GM19025 (cell line): ENCODE results near the gene C3orf85.
"Not testable (repeated sequence)": the region's sequence is repeated elsewhere in the genome, so short reads cannot be mapped to it uniquely, and the experiment has no call there.

ENCODE experiments used
- ATAC-seq: cut with Tn5 transposase; IDR thresholded peaks from one replicate; pipeline ENCODE4 v1.9.1; 2021; ENCODE audit warnings: mild to moderate bottlenecking, low read depth, moderate library complexity; ENCODE audit not compliant: unreplicated experiment

The C3orf85 gene, protein sequence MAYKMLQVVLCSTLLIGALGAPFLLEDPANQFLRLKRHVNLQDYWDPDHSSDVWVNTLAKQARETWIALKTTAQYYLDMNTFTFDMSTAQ

GRCh38 chr3:109136523-109136922 lies at the start of gene C3orf85:
TSS of gene C3orf85 (plus strand) at chr3:109136719. CDS start at chr3:109136848, 129 bp downstream.
- ATAC-seq: no peak

DNA sequence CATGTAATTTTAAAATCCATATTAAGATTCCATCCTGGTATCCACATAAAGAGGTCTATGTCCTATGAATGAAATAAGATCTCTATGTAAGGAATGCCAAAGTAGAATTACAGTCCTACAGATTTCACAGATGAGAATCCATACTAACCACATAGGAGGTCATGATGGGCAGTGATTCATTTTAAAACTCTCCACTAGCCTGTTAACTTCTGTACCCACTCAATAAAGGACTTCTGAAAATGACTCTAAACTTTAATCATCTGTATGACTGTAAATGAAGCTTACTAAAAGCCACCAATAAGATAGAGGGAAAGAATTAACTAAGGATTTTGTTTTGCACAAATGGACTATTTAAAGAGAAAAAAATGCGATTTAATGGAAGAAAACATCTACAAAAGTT lies 47.3 kb upstream of the C3orf85 start:
- no peak for ATAC-seq

GRCh38 chr3:109091846-109092245 lies 44.7 kb upstream of the C3orf85 start:
- ATAC-seq: no peak

DNA sequence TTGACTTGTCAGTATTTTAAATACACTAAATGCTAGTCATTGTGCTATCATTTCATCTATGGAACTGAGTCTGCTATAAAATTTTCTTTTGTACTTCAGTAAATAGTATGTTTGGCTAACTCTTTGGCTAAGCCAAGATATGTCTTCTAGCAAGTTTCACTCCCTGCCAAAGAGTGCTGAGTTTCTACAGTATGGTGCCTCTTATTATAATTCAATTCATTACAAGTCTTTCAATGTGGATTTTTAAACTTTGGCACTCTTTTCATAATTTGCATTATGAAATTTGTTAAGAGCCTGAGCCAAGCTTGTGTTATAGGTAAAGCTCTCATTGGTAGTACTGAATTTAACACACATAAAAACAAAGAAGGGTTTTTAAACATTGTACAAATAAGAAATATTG lies 43.0 kb upstream of the C3orf85 start:
- no peak for ATAC-seq

GRCh38 chr3:109095166-109095565 lies 41.4 kb upstream of the C3orf85 start:
- no peak for ATAC-seq

- no peak for ATAC-seq
Observed at GRCh38 chr3:109098079-109098644, 38.4 kb upstream of the C3orf85 start.

DNA sequence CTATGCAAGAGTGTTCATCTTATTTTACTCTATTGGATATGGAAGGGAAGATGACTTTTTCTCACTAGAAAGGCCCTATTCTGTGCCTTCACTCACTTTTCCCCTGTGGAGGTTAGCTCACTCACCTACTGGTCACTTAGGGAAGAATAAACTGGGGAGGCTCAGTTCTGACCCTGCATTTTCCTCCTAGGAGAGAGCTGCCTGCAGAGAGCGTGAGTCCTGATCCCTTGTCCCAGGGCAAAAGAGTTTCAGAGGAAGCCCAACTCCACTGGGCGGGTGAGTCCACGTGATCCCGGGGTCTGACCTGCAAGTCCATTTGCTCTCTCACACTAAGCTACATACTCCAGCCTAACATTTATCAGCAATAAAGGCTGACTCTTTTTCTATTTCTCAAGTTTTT lies 26.9 kb upstream of the C3orf85 start:
- no peak for ATAC-seq

DNA sequence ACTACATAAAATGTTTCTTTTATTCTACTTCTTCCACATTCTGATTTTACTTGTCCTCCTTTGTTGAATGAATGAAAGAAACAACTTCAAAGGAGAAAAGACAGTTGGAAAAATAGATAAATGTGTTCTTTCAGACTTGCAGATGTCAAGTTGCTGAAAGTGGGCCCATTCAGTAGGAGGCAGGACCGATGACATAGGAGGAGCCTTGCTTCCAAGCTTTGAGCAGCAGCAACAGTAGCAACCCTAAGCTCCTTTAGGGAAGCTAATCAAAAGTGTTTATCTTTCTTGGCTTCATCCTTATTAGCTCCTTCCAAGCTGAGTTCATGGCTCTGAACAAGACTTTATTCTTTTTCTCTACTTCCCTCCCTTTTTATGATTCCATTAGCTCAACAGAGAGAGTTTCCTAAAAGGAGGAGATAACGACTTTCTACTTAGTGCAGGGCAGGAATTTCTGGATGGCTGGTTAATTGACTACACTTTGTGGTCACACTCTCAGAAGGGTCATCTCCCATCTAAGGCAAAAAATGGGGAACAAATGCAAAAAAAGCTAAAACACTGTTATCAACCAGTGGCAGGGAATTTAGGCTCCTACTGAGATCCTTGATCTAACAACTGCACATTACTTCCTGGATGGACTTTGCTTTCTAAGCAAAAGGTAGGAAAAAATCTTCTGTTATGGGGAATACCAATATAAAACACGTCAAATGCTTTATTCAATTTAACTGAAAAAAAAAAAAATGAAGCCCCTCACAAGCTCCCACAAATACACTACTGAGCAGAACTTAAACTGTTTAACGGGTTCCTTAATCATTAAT lies 23.4 kb upstream of the C3orf85 start:
- no peak for ATAC-seq

DNA sequence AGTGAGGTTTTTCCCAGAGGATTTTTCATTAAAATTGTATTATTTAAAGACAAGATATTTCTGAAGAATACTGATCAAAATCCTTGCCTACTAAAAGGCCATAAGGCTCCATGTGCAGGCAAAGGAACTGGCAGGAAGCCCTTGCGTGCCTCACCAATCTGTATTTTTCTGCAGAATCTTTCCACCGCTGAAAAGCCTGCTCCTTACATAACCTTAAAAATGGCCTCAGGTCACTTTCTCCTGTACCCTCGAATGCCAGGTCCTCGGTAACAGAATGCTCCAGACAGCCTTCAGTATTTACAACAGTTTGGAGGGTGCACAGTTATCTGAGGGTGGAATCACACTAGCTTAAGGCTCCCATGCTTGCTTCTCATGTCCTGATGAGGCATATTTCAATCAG lies 21.8 kb upstream of the C3orf85 start:
- no peak for ATAC-seq

GRCh38 chr3:109115451-109115850 lies 21.1 kb upstream of the C3orf85 start:
- no peak for ATAC-seq

GRCh38 chr3:109116031-109116430 lies 20.5 kb upstream of the C3orf85 start:
- ATAC-seq: no peak

- no peak for ATAC-seq
Observed at GRCh38 chr3:109117939-109118338, 18.6 kb upstream of the C3orf85 start, which contains the start of gene MORC1. TSS of gene MORC1 (minus strand) at chr3:109118134. CDS start at chr3:109118059, 75 bp downstream.

DNA sequence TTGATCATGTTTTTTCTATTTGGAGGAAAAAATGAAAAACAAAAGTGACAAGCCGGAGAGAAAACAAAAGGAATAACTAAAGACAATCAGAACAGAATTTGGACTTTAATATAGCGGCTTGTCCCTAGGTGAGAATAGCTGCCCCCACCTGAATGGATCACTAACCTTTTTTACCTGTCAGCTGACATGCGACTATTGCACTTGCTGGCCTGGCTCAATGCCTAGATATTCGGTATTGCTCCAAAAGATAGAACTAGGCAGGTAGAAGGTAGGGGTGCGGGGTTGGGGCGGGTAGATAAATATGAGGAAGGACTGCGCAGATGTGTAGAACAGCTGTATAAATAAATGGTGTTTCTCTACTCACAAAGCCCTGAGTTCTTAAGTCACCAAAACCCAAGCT lies 17.9 kb upstream of the C3orf85 start:
- no peak for ATAC-seq

DNA sequence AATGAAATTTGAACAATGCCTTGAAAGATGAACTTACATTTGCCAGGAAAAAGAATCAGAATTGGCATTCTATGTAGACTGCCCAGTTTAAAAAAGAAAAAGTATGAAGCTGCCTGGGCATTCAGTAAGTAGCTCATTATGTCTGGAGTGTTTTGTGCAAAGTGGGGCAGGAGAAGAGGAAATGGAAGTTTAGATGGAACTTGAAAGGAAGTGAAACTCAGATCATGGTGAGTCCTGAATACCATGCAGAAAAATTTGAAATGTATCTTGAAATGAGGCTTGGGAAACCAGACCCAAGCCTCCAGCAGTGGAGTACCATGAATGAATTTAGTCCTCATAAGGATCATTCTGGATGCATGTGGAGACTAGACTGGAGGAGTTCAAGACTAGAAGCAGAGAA lies 13.8 kb upstream of the C3orf85 start:
- no peak for ATAC-seq

DNA sequence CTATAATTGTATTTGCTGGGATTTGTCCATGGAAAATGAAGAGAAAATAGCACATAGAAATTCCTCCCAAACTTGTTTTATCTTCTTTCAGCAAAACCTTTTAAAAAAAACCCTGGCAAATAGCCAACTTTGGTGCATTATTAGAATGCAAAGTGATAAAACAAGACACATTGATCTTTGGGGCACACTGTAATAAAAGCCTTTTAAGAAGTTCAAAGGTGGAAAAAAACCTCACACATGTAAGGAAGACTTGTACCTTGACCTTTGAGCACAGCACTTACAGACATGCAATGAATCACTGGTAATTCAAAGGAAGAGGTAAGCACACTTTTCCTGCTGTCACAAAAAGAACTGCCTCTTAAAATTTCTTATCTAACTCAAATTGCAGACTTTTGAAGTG lies 10.6 kb upstream of the C3orf85 start:
- ATAC-seq: no peak

GRCh38 chr3:109127553-109127952 lies 9.0 kb upstream of the C3orf85 start:
- no peak for ATAC-seq

DNA sequence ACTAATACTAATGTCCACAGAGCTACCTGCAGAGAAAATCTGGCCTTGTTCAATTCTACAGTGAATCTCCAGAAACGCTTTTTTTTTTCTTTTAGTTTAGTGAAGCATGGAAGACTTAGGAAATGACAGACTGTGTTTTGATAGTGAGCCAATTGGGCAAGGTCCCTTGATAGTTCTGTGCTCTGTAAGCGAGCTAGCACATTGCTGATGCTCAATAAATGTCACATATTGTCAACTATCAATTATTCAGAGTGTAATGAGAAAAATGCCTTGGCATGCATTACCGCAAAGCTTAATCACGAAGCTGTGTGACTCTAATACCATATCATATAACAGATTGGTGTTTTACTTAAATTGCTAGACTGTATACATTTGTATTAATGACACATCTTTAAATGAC lies 5.2 kb upstream of the C3orf85 start:
- no peak for ATAC-seq

- ATAC-seq: no peak
Observed at GRCh38 chr3:109132801-109133473, 3.6 kb upstream of the C3orf85 start.

- ATAC-seq: not testable (repeated sequence)
Observed at GRCh38 chr3:109133474-109133816, 3.1 kb upstream of the C3orf85 start.

GRCh38 chr3:109137761-109138160 lies 1.2 kb downstream of the C3orf85 start:
- no peak for ATAC-seq

- ATAC-seq: no peak
Observed at GRCh38 chr3:109140318-109140717, 3.8 kb downstream of the C3orf85 start.
